ENCODE results near the gene KRT72.

- TF ChIP-seq CTCF (conservative IDR thresholded peaks at IDR 0.05), result no peak
- TF ChIP-seq ZFX (IDR thresholded peaks at IDR 0.05), result no peak
Observed at GRCh38 chr12:52641468-52641867, 40.2 kb upstream of the KRT72 start.
